ENCODE data around the gene ZNF256.

- TF ChIP-seq POLR2A (IDR thresholded peaks at IDR 0.05) = no peak
- TF ChIP-seq, protein P1, sequence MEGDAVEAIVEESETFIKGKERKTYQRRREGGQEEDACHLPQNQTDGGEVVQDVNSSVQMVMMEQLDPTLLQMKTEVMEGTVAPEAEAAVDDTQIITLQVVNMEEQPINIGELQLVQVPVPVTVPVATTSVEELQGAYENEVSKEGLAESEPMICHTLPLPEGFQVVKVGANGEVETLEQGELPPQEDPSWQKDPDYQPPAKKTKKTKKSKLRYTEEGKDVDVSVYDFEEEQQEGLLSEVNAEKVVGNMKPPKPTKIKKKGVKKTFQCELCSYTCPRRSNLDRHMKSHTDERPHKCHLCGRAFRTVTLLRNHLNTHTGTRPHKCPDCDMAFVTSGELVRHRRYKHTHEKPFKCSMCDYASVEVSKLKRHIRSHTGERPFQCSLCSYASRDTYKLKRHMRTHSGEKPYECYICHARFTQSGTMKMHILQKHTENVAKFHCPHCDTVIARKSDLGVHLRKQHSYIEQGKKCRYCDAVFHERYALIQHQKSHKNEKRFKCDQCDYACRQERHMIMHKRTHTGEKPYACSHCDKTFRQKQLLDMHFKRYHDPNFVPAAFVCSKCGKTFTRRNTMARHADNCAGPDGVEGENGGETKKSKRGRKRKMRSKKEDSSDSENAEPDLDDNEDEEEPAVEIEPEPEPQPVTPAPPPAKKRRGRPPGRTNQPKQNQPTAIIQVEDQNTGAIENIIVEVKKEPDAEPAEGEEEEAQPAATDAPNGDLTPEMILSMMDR (IDR thresholded peaks at IDR 0.05) = no peak
Observed at GRCh38 chr19:57954996-57955395, 7.5 kb upstream of the ZNF256 start.
